Measurements from ENCODE around the gene PHF21A. TPM values are rescaled to one million over a fixed set of nuclear protein-coding genes. Genes with fewer than 3 reads are reported as not detected.

Gene PHF21A
- polyA plus RNA-seq, 3 donors, result 6.2 to 95.2 (median 14.0) TPM

GRCh38 chr11:45947885-45948284 lies 173.4 kb downstream of the PHF21A start:
- H3K4me3 ChIP-seq (replicated peaks in 1 of 3; ENCODE audit: low read depth in 2 of 3, low read length in 3 of 3), result no peak overlapping the region
- intact Hi-C loops (cut with micrococcal nuclease), result no loop called here
- H3K27me3 Mint-ChIP-seq (ENCODE audit: low read depth in 3 of 3), result no peaks in the 10 kb centered on the region
- H2AFZ ChIP-seq (ENCODE audit: insufficient read depth, low read depth, low read length, poor library complexity, severe bottlenecking), result no peak overlapping the region
- H3K36me3 ChIP-seq (replicated peaks in 1 of 2; ENCODE audit: control insufficient read depth in 1 of 2, insufficient read depth in 2 of 2, low read length in 2 of 2), result peaks cover 84 to 100% of the 10 kb centered on the region in 2 donors
- H3K4me2 ChIP-seq (replicated peaks; ENCODE audit: extremely low read depth, low read length, poor library complexity, severe bottlenecking), result no peak overlapping the region
- H3K27ac Mint-ChIP-seq, result no peak overlapping the region
- no peak for TF ChIP-seq CTCF (IDR thresholded peaks at IDR 0.05)
- no peaks in the 10 kb centered on the region for H3K4me1 Mint-ChIP-seq
- peaks cover 32% of the 10 kb centered on the region for H4K20me1 ChIP-seq (ENCODE audit: insufficient read depth, low read length)
- H3K4me1 ChIP-seq (ENCODE audit: control insufficient read depth in 1 of 2, insufficient read depth in 2 of 2, low read length in 2 of 2), result no peaks in the 10 kb centered on the region
- H3K4me3 Mint-ChIP-seq, result no peak overlapping the region
- no CpG with 5 or more reads among the region's 1 CpG for WGBS (ENCODE audit: insufficient coverage)
- no peaks in the 10 kb centered on the region for H3K27me3 ChIP-seq (ENCODE audit: control insufficient read depth in 2 of 2, insufficient read depth in 2 of 2, low read length in 2 of 2)
- no peak overlapping the region for H3K27ac ChIP-seq (ENCODE audit: low read depth in 1 of 2, low read length in 2 of 2)
- peaks cover 93 to 94% of the 10 kb centered on the region in 2 donors for H3K36me3 Mint-ChIP-seq
- H3K9ac ChIP-seq (ENCODE audit: insufficient read depth, low read length, poor library complexity, severe bottlenecking), result no peak overlapping the region
- no peaks in the 10 kb centered on the region for H3K9me3 Mint-ChIP-seq
- no peaks in the 10 kb centered on the region for H3K9me3 ChIP-seq (replicated peaks in 1 of 2; ENCODE audit: control insufficient read depth in 1 of 2, insufficient read depth in 1 of 2, low read length in 2 of 2)
- no peaks in the 10 kb centered on the region for H3K79me2 ChIP-seq (ENCODE audit: insufficient read depth, low read length)
- no peak for DNase-seq

DNA sequence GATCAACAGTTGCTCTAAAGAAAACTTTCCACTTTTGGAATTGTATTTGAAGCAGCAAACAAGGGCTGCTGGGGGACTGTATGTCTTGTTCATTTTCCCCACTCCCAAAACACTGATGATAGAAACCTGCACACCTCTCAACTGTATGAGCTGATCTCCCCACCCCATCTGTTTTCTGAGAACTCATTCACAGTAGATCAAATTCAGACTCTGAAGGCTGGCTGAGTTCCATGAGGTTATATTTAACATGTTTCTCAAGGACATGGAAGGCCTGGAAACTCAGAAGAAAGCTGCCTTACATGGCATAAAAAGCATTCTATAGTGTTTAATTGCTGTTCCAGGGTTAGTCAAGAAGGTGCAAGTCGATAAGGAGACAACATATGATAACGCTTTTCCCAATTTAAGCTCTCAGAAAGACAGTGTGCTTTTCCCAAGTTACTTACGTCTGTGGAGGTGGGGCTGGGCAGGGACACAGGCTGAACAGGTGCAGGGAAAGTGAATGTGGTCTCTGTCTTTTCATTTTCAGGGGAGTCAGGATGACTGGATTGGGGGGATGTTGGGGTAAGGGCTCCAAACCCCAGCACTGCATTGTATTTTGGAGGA lies 175.8 kb downstream of the PHF21A start:
- DNase-seq, result no peak
- H4K20me1 ChIP-seq (ENCODE audit: insufficient read depth, low read length), result peaks cover 33% of the 10 kb centered on the region
- no peaks in the 10 kb centered on the region for H3K4me1 ChIP-seq (ENCODE audit: control insufficient read depth in 1 of 2, insufficient read depth in 2 of 2, low read length in 2 of 2)
- H3K4me3 Mint-ChIP-seq, result no peak overlapping the region
- no peaks in the 10 kb centered on the region for H3K79me2 ChIP-seq (ENCODE audit: insufficient read depth, low read length)
- H3K36me3 Mint-ChIP-seq, result peaks cover 92 to 94% of the 10 kb centered on the region in 2 donors
- H3K9ac ChIP-seq (ENCODE audit: insufficient read depth, low read length, poor library complexity, severe bottlenecking), result no peak overlapping the region
- WGBS (ENCODE audit: insufficient coverage), result 97% methylated on average over 3 of the region's 3 CpGs
- no peak overlapping the region for H3K4me2 ChIP-seq (replicated peaks; ENCODE audit: extremely low read depth, low read length, poor library complexity, severe bottlenecking)
- no peaks in the 10 kb centered on the region for H3K27me3 Mint-ChIP-seq (ENCODE audit: low read depth in 3 of 3)
- TF ChIP-seq CTCF (IDR thresholded peaks at IDR 0.05), result no peak
- no peak overlapping the region for H3K27ac ChIP-seq (ENCODE audit: low read depth in 1 of 2, low read length in 2 of 2)
- no peaks in the 10 kb centered on the region for H3K4me1 Mint-ChIP-seq
- peaks cover 90 to 100% of the 10 kb centered on the region in 2 donors for H3K36me3 ChIP-seq (replicated peaks in 1 of 2; ENCODE audit: control insufficient read depth in 1 of 2, insufficient read depth in 2 of 2, low read length in 2 of 2)
- H3K4me3 ChIP-seq (replicated peaks in 1 of 3; ENCODE audit: low read depth in 2 of 3, low read length in 3 of 3), result no peak overlapping the region
- H3K27ac Mint-ChIP-seq, result peak overlapping the region in 1 of 7 donors; percentile 57
- no peaks in the 10 kb centered on the region for H3K9me3 Mint-ChIP-seq
- intact Hi-C loops (cut with micrococcal nuclease), result no loop called here
- no peaks in the 10 kb centered on the region for H3K9me3 ChIP-seq (replicated peaks in 1 of 2; ENCODE audit: control insufficient read depth in 1 of 2, insufficient read depth in 1 of 2, low read length in 2 of 2)
- no peak overlapping the region for H2AFZ ChIP-seq (ENCODE audit: insufficient read depth, low read depth, low read length, poor library complexity, severe bottlenecking)
- no peaks in the 10 kb centered on the region for H3K27me3 ChIP-seq (ENCODE audit: control insufficient read depth in 2 of 2, insufficient read depth in 2 of 2, low read length in 2 of 2)

Data from CD14-positive monocyte (primary cell).